ENCODE data around the gene GINS2. TPM values are rescaled to one million over a fixed set of nuclear protein-coding genes. Genes with fewer than 3 reads are reported as not detected.
A peak's percentile ranks its signal among the peaks of the same experiment; 100 is the strongest.

GINS2 gene
- total and polyA plus RNA-seq, 2 of the 4 experiments (the other 2 are of a cell fraction) = 12.0 to 13.4 TPM

GRCh38 chr16:85649411-85650134 is 39.2 kb downstream of the GINS2 start:
- dilution Hi-C loops (cut with HindIII; ENCODE audit: low sequenced_read_pairs, unreplicated experiment) = no loop called here
- Histone ChIP-seq H2AFZ (replicated peaks; ENCODE audit: low read length, poor library complexity) (no peak overlapping the region), H3K79me1 (ENCODE audit: low read depth in 1 of 2, low read length in 2 of 2) (peaks cover 8 to 32% of the 10 kb centered on the region in 2 experiments), H3K4ac (ENCODE audit: low read depth, low read length) (no peak overlapping the region), H3K27ac (ENCODE audit: insufficient read depth, low read length) (no peak overlapping the region), H4K5ac (ENCODE audit: low read depth, low read length) (no peak overlapping the region), H3K9me3 (ENCODE audit: control insufficient read depth, insufficient read depth, low read length) (no peaks in the 10 kb centered on the region), H3K4me2 (ENCODE audit: low read depth, low read length) (no peak overlapping the region), H3K27me3 (ENCODE audit: control insufficient read depth, insufficient read depth, low read length) (no peaks in the 10 kb centered on the region), H3K14ac (replicated peaks; ENCODE audit: low read depth, low read length) (no peak overlapping the region), H3K9me1 (ENCODE audit: insufficient read depth, low read length) (0 out of 2 replicates have a peak, but pooled peaks cover 6% of the 10 kb centered on the region), H2BK120ac (ENCODE audit: low read depth, low read length) (no peak overlapping the region), H4K20me1 (ENCODE audit: insufficient read depth, low read length) (peaks cover 65% of the 10 kb centered on the region), H3K9ac (ENCODE audit: low read depth, low read length) (no peak overlapping the region), H3K23ac (ENCODE audit: low read depth, low read length) (no peak overlapping the region), H3K18ac (ENCODE audit: low read depth, low read length) (no peak overlapping the region), H2AK9ac (replicated peaks; ENCODE audit: low read depth, low read length, poor library complexity) (peak overlapping the region; percentile 45), H3K36me3 (ENCODE audit: control insufficient read depth, insufficient read depth, low read length) (peaks cover 18% of the 10 kb centered on the region), H3K4me3 (ENCODE audit: insufficient read depth, low read depth, low read length) (no peak overlapping the region), H3K56ac (ENCODE audit: extremely low read depth, insufficient read depth, low read length) (no peak overlapping the region), H3K4me1 (ENCODE audit: control insufficient read depth, insufficient read depth, low read length) (peaks cover 14% of the 10 kb centered on the region), H2AK5ac (ENCODE audit: low read depth, low read length) (no peak overlapping the region), H2BK5ac (ENCODE audit: low read depth, low read length, poor library complexity, severe bottlenecking) (no peak overlapping the region), H4K8ac (ENCODE audit: low read depth in 2 of 2, low read length in 2 of 2) (no peak overlapping the region), H4K91ac (ENCODE audit: insufficient read depth, low read depth, low read length) (no peak overlapping the region), H2BK20ac (ENCODE audit: low read depth, low read length) (no peak overlapping the region), H2BK15ac (ENCODE audit: low read depth, low read length) (no peak overlapping the region)
- POLR2A ChIA-PET (ENCODE audit: unreplicated experiment) = no interaction called here
- BruUV-seq (replicated peaks) = no TSS peak
- intact Hi-C loops (cut with micrococcal nuclease) = no loop called here
- in situ Hi-C loops (cut with MboI; ENCODE audit: low sequenced_read_pairs) = no loop called here
- CTCF ChIA-PET = no interaction called here
- TF ChIP-seq CEBPB (IDR thresholded peaks at IDR 0.05; ENCODE audit: low read depth, low read length) (no peak), MXI1 (IDR thresholded peaks at IDR 0.05; ENCODE audit: borderline replicate concordance, low read depth, low read length) (no peak), MAZ (IDR thresholded peaks at IDR 0.05; ENCODE audit: borderline replicate concordance, low read depth, low read length) (no peak), USF2 (IDR thresholded peaks at IDR 0.05; ENCODE audit: low read depth, low read length) (no peak), CHD1 (IDR thresholded peaks at IDR 0.05; ENCODE audit: low read depth, low read length) (no peak), POLR2A (IDR thresholded peaks at IDR 0.05; ENCODE audit: low read depth, low read length) (no peak), RFX5 (IDR thresholded peaks at IDR 0.05; ENCODE audit: low read depth, low read length) (no peak), NFE2L2 (IDR thresholded peaks at IDR 0.05; ENCODE audit: low read depth, low read length) (no peak), SMC3 (IDR thresholded peaks at IDR 0.05; ENCODE audit: low read depth, low read length) (no peak), RCOR1 (IDR thresholded peaks at IDR 0.05; ENCODE audit: insufficient replicate concordance, low read length) (no peak), FOS (IDR thresholded peaks at IDR 0.05; ENCODE audit: low read depth, low read length) (no peak)
- DNase-seq (no peak), ATAC-seq (ENCODE audit: low read depth) (no peak)
- WGBS, 2 experiments (ENCODE audit: extremely low coverage in 2 of 2, insufficient read length in 1 of 2) = 98% methylated on average over 7 of the region's 16 CpGs; no CpG with 5 or more reads in 1 of the 2 experiments
